Sigmoid colon (tissue), 7 donors: Measurements from ENCODE around the gene SPG7. TPM values are rescaled to one million over a fixed set of nuclear protein-coding genes. Genes with fewer than 3 reads are reported as not detected.
"Not testable (repeated sequence)": the region's sequence is repeated elsewhere in the genome, so short reads cannot be mapped to it uniquely, and the experiment has no call there.

Experiments
- DNase-seq: peaks from one replicate; pipeline ENCODE4 v3.0.0-alpha.2; 2019
- H3K27ac ChIP-seq, 4 donors: fragments of 200-600 bp; sonication (generic); one replicate each; pipeline ENCODE4 v1.5.1; 2016 to 2019; ENCODE audit warnings: mild to moderate bottlenecking in 1 of 4
- H3K27me3 ChIP-seq, 3 donors: fragments of 200-600 bp; sonication (generic); one replicate each; pipeline ENCODE4 v1.5.1; 2019; ENCODE audit warnings: mild to moderate bottlenecking in 1 of 3
- H3K36me3 ChIP-seq, 4 donors: fragments of 200-600 bp; sonication (generic); one replicate each; pipeline ENCODE4 v1.5.1; 2016 to 2019
- H3K4me1 ChIP-seq, 4 donors: fragments of 200-600 bp; sonication (generic); one replicate each; pipeline ENCODE4 v1.5.1; 2017 to 2019
- H3K4me3 ChIP-seq, 4 donors: fragments of 200-600 bp; sonication (generic); one replicate each; pipeline ENCODE4 v1.5.1; 2017 to 2019; ENCODE audit warnings: mild to moderate bottlenecking in 2 of 4, moderate library complexity in 1 of 4
- H3K9me3 ChIP-seq, 4 donors: fragments of 200-600 bp in 3 of 4; sonication (generic) in 3 of 4; one replicate each; pipeline versions ENCODE4 v1.5.1 to v1.6.1; 2013 to 2019
- CTCF ChIP-seq, 4 experiments: fragments of 450-650 bp in 3 of 4; fragments of 200-600 bp in 1 of 4; IDR thresholded peaks; one replicate each; pipeline ENCODE4 v1.5.1; 2016 to 2019; ENCODE audit warnings: antibody characterized with exemption in 4 of 4, mild to moderate bottlenecking in 3 of 4, moderate library complexity in 2 of 4
- EP300 ChIP-seq, 4 donors: sonication (generic); formaldehyde crosslinking; IDR thresholded peaks; one replicate each; pipeline ENCODE4 v1.6.1; 2017; ENCODE audit warnings: antibody characterized with exemption in 4 of 4
- POLR2A ChIP-seq, 2 donors: fragments of 450-650 bp; IDR thresholded peaks; one replicate each; pipeline ENCODE4 v1.6.1; 2016; ENCODE audit warnings: antibody characterized with exemption in 2 of 2, mild to moderate bottlenecking in 2 of 2, moderate library complexity in 2 of 2
- POLR2AphosphoS5 ChIP-seq, 4 donors: sonication (generic); formaldehyde crosslinking; IDR thresholded peaks; one replicate each; pipeline ENCODE4 v1.6.1; 2017; ENCODE audit warnings: antibody characterized with exemption in 4 of 4
- WGBS, 2 donors: extraction: QIAGEN DNeasy Blood & Tissue Kit; methylation state at CpG; one replicate each; pipeline ENCODE4 v1.1.7; 2013; 5-methylcytosine and 5-hydroxymethylcytosine counted together
- intact Hi-C: fragments of 100-400 bp; cut with DNase I; formaldehyde crosslinking; loops from one replicate; pipeline ENCODE4 v1.15.1; 2023
- polyA plus RNA-seq, 3 donors: library from polyadenylated mRNA; stranded (reverse); fragments of 200-250 nt; gene quantifications; one replicate each; pipeline ENCODE4 v1.2.3, GENCODE V29; 2013
- total RNA-seq, 4 donors: library from RNA; depleted of rRNA; stranded (reverse); fragments of >200 nt; gene quantifications; one replicate each; pipeline ENCODE4 v1.1.0, GENCODE V29; 2016
- donor health status: healthy with polysubstance abuse.
- donor health status: Bipolar disorder and iron deficiency.
- donor health status: healthy.

SPG7 gene
- total and polyA plus RNA-seq, 7 donors: 27.7 to 211 (median 75.3) TPM

GRCh38 chr16:89569506-89570341, 61.5 kb downstream of the SPG7 start:
- WGBS, 2 donors: 63 to 86% methylated on average over 23 of the region's 23 CpGs
- Histone ChIP-seq H3K4me1 (peaks cover 0 to 22% (median 20%) of the 10 kb centered on the region in 4 donors), H3K27me3 (peaks cover 10 to 60% (median 34%) of the 10 kb centered on the region in 3 donors), H3K27ac (no peak overlapping the region), H3K9me3 (no peaks in the 10 kb centered on the region), H3K4me3 (no peak overlapping the region), H3K36me3 (peaks cover 0 to 3% (median 0%) of the 10 kb centered on the region in 4 donors)
- intact Hi-C loops: no loop called here
- TF ChIP-seq CTCF (IDR thresholded peaks at IDR 0.05): no peak
- TF ChIP-seq POLR2AphosphoS5 (IDR thresholded peaks at IDR 0.05): no peak
- no peak for TF ChIP-seq POLR2A (IDR thresholded peaks at IDR 0.05)
- TF ChIP-seq EP300 (IDR thresholded peaks at IDR 0.05): no peak
- no peak for DNase-seq

GRCh38 chr16:89570342-89570923, 62.2 kb downstream of the SPG7 start:
- WGBS, 2 donors: 71 to 87% methylated on average over 30 of the region's 30 CpGs
- intact Hi-C loops: no loop called here

GRCh38 chr16:89570983-89571598, 62.9 kb downstream of the SPG7 start:
- H3K9me3 ChIP-seq, H3K36me3 ChIP-seq, H3K4me3 ChIP-seq, DNase-seq, H3K27ac ChIP-seq, intact Hi-C loops: not testable (repeated sequence)
- H3K27me3 ChIP-seq: peaks cover 23 to 73% (median 46%) of the 10 kb centered on the region in 3 donors
- peaks cover 5 to 23% (median 19%) of the 10 kb centered on the region in 4 donors for H3K4me1 ChIP-seq
- WGBS, 2 donors: 70 to 89% methylated on average over 36 of the region's 36 CpGs

More at GRCh38 chr16:89570342-89570923, 62.2 kb downstream of the SPG7 start:
- Histone ChIP-seq H3K27ac (no peak overlapping the region), H3K36me3 (no peaks in the 10 kb centered on the region), H3K4me3 (no peak overlapping the region), H3K9me3 (no peaks in the 10 kb centered on the region), H3K4me1 (peaks cover 5 to 23% (median 20%) of the 10 kb centered on the region in 4 donors), H3K27me3 (peaks cover 17 to 67% (median 41%) of the 10 kb centered on the region in 3 donors)
- TF ChIP-seq POLR2AphosphoS5 (IDR thresholded peaks at IDR 0.05) (no peak), EP300 (IDR thresholded peaks at IDR 0.05) (no peak), CTCF (IDR thresholded peaks at IDR 0.05) (no peak), POLR2A (IDR thresholded peaks at IDR 0.05) (no peak)
- DNase-seq: no peak

GRCh38 chr16:89571636-89572035, 63.4 kb downstream of the SPG7 start:
- 90% methylated on average over 18 of the region's 18 CpGs for WGBS, 2 donors

More at GRCh38 chr16:89571636-89572035, 63.4 kb downstream of the SPG7 start:
- intact Hi-C loops: no loop called here
- Histone ChIP-seq H3K27ac (no peak overlapping the region), H3K27me3 (peaks cover 28 to 78% (median 51%) of the 10 kb centered on the region in 3 donors), H3K36me3 (no peaks in the 10 kb centered on the region), H3K4me3 (no peak overlapping the region), H3K9me3 (no peaks in the 10 kb centered on the region), H3K4me1 (peaks cover 5 to 26% (median 20%) of the 10 kb centered on the region in 4 donors)
- TF ChIP-seq POLR2A (IDR thresholded peaks at IDR 0.05) (no peak), EP300 (IDR thresholded peaks at IDR 0.05) (no peak), POLR2AphosphoS5 (IDR thresholded peaks at IDR 0.05) (no peak), CTCF (IDR thresholded peaks at IDR 0.05) (no peak)
- no peak for DNase-seq
